Measurements from ENCODE around the gene ZNHIT3. TPM values are rescaled to one million over a fixed set of nuclear protein-coding genes. Genes with fewer than 3 reads are reported as not detected.
A peak's percentile ranks its signal among the peaks of the same experiment; 100 is the strongest.

ZNHIT3 gene
- total RNA-seq, 1 donor from 2014 or later = 68.4 TPM

DNA sequence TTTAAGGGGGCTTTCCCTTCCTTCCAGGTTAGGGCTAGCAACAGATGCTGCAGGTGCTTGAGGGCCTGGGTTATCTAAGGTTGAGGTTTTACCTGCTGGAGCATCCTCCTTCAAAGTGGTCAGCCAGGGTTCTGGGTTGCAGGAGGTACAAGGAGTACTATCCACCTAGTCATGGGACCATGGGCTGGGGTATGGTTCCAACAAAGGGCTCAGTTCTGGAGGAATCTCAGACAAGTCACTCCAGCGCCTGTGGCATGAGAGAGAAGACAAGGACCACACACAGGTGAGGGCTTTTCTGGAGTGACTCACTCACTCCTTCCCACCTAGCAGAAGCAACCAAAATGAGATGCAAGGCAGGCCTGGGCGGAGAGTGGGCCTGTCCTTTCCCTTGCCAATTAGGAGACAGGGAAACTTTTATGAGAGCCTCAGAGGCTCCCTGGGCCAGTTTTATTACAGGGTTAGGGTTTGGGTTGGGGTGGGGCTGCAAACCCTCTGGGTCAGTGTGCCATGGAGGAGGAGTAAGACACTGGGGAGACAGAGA, 46.0 kb downstream of the ZNHIT3 start:
- H3K9me3 Mint-ChIP-seq = no peaks in the 10 kb centered on the region
- Histone ChIP-seq H3K4me3 (no peak overlapping the region), H4K20me1 (ENCODE audit: low read depth) (peaks cover 4% of the 10 kb centered on the region), H3K9me3 (ENCODE audit: low read depth) (no peaks in the 10 kb centered on the region), H3K9ac (no peak overlapping the region), H3K4me2 (no peak overlapping the region), H3K27ac (no peak overlapping the region), H3K4me1 (peaks cover 11% of the 10 kb centered on the region), H3K79me2 (ENCODE audit: low read depth) (peaks cover 47% of the 10 kb centered on the region), H3K36me3 (no peaks in the 10 kb centered on the region), H3K27me3 (no peaks in the 10 kb centered on the region), H3F3A (ENCODE audit: low read depth) (peaks cover 34% of the 10 kb centered on the region), H2AFZ (replicated peaks) (no peak overlapping the region)
- TF ChIP-seq, protein P1, sequence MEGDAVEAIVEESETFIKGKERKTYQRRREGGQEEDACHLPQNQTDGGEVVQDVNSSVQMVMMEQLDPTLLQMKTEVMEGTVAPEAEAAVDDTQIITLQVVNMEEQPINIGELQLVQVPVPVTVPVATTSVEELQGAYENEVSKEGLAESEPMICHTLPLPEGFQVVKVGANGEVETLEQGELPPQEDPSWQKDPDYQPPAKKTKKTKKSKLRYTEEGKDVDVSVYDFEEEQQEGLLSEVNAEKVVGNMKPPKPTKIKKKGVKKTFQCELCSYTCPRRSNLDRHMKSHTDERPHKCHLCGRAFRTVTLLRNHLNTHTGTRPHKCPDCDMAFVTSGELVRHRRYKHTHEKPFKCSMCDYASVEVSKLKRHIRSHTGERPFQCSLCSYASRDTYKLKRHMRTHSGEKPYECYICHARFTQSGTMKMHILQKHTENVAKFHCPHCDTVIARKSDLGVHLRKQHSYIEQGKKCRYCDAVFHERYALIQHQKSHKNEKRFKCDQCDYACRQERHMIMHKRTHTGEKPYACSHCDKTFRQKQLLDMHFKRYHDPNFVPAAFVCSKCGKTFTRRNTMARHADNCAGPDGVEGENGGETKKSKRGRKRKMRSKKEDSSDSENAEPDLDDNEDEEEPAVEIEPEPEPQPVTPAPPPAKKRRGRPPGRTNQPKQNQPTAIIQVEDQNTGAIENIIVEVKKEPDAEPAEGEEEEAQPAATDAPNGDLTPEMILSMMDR (IDR thresholded peaks at IDR 0.05) = no peak
- no peak for TF ChIP-seq EZH2phosphoT487 (IDR thresholded peaks at IDR 0.05)
- no peak for TF ChIP-seq EZH2 (IDR thresholded peaks at IDR 0.05)
- H3K4me1 Mint-ChIP-seq = peaks cover 10% of the 10 kb centered on the region
- peaks cover 23% of the 10 kb centered on the region for H3K36me3 Mint-ChIP-seq
- H3K27ac Mint-ChIP-seq = peak overlapping the region; percentile 46
- H3K4me3 Mint-ChIP-seq = peak overlapping the region; percentile 63
- peaks cover 2% of the 10 kb centered on the region for H3K27me3 Mint-ChIP-seq (ENCODE audit: insufficient read depth, low read depth)
- no peak for DNase-seq (ENCODE audit: low spot score)

DNA sequence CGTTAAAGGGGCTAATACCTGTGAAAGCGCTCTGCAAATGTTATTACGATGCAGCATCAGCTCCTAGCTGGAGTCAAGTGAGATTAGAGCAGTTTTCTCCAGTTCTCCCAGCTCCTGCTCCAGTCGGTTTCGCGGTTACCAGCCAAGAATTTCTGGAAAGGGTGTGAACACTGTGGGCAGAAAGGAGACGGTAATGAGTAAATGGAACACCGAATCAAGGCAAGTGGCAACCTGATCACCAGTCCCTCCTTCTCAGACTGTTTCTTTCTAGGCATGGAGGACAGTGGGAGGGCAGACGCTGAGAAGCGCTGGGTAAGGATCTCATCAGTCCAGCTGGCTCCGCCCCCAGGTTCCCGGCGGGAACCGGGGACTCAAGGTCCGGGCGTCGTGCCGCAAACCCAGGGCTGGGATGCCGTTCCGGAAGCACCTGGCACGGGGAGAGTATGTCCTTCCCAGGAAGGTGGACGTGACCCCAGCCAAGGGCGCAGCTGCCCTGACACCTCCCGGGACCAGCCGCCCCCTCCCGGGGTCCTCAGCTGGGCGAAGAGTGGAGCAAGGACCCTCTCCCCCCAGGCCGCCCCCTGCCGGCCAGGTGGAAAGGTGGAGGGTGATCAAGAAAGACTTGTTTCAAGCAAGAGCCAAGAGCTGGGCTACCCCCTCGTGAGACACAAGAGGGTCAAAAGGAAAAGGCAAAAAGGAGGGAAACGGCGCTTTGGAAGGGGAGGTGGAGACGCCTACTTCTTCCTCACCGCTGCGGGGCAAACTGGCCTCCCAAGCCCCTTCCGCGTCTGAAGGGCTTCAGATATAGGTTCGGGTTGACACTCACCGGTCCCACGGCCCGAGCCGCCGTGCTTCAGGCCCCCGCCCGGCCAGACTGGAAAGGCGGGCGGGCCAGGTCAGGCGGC, 47.7 kb downstream of the ZNHIT3 start:
- no peaks in the 10 kb centered on the region for H3K9me3 ChIP-seq (ENCODE audit: low read depth)
- peak; percentile 92 for DNase-seq (ENCODE audit: low spot score)
- peaks cover 10% of the 10 kb centered on the region for H3K4me1 Mint-ChIP-seq
- H3K4me1 ChIP-seq = peaks cover 11% of the 10 kb centered on the region
- peak overlapping the region; percentile 76 for H3K4me2 ChIP-seq
- H3K79me2 ChIP-seq (ENCODE audit: low read depth) = peaks cover 48% of the 10 kb centered on the region
- peaks cover 4% of the 10 kb centered on the region for H4K20me1 ChIP-seq (ENCODE audit: low read depth)
- peaks cover 2% of the 10 kb centered on the region for H3K27me3 Mint-ChIP-seq (ENCODE audit: insufficient read depth, low read depth)
- H3K27ac Mint-ChIP-seq = peak overlapping the region; percentile 74
- H3K9ac ChIP-seq = no peak overlapping the region
- H3K36me3 Mint-ChIP-seq = peaks cover 24% of the 10 kb centered on the region
- H2AFZ ChIP-seq (replicated peaks) = peak overlapping the region; percentile 57
- no peaks in the 10 kb centered on the region for H3K36me3 ChIP-seq
- H3F3A ChIP-seq (ENCODE audit: low read depth) = peaks cover 34% of the 10 kb centered on the region
- H3K4me3 ChIP-seq = peak overlapping the region; percentile 50
- no peaks in the 10 kb centered on the region for H3K27me3 ChIP-seq
- TF ChIP-seq EZH2phosphoT487 (IDR thresholded peaks at IDR 0.05) (no peak), EZH2 (IDR thresholded peaks at IDR 0.05) (no peak)
- TF ChIP-seq, protein P1 (IDR thresholded peaks at IDR 0.05) = peak; percentile 77
- H3K9me3 Mint-ChIP-seq = no peaks in the 10 kb centered on the region
- peak overlapping the region; percentile 95 for H3K4me3 Mint-ChIP-seq
- H3K27ac ChIP-seq = no peak overlapping the region

DNA sequence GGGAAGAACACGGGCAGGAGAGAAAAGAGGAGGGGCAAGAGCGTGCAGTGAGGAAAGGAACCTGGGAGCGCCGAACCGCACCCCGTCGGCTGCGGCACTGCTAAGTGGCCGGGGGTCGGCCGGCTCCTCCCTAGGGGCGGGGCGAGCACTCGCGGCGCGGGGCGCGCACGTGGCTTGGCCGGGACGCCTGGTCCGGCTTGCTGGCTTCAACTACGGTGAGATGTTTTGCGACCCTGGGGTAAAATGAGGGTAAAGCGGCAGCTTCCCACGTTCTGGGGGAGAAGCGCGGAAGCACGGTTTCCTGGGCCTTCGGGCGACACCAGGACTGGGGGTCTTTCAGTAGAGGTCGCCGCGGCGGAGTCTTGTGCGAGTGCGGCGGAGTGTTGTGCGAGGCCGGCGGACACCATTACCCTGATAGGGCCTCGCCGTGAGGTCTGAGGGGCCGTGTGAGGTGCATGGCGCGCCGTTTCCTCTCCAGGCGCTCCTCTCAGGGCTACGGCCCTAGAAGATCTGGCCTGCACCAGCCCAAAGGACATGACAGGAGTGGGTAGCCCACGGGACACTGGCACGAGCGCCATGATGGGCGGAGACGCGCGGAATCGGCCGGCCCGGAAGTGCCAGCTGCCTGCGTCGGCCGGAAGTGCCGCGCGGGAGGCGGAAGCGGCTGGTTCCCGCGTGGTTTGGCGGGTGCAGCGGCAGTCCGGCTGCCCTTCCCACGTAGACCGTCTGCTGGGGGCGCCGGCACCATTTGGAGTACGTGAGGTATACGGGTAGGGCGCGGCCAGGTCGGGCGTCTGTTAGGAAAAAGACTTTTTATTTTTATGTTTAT, 48.6 kb downstream of the ZNHIT3 start, which contains the start of the genes MYO19 and PIGW:
MYO19 (minus strand) TSS at position 29 of the 829 bp plus-strand sequence. CDS start 2,330 bp downstream, outside the sequence.
PIGW (plus strand) TSS at position 148 of the 829 bp plus-strand sequence. CDS start 2,115 bp downstream, outside the sequence.
- peak within 1 kb of the TSS; percentile 95 for H3K4me3 Mint-ChIP-seq
- H3K79me2 ChIP-seq (ENCODE audit: low read depth) = peaks cover 48% of the 10 kb centered on the region
- peaks cover 38% of the 10 kb centered on the region for H3F3A ChIP-seq (ENCODE audit: low read depth)
- peak within 1 kb of the TSS; percentile 50 for H3K4me3 ChIP-seq
- peak within 1 kb of the TSS; percentile 76 for H3K4me2 ChIP-seq
- H3K9ac ChIP-seq = no peak within 1 kb of the TSS
- DNase-seq (ENCODE audit: low spot score) = peak; percentile 95
- no peaks in the 10 kb centered on the region for H3K9me3 ChIP-seq (ENCODE audit: low read depth)
- TF ChIP-seq EZH2phosphoT487 (IDR thresholded peaks at IDR 0.05) (no peak), EZH2 (IDR thresholded peaks at IDR 0.05) (no peak)
- TF ChIP-seq, protein P1 (IDR thresholded peaks at IDR 0.05) = no peak
- no peaks in the 10 kb centered on the region for H3K27me3 ChIP-seq
- H3K27ac ChIP-seq = peak within 1 kb of the TSS; percentile 66
- peaks cover 28% of the 10 kb centered on the region for H3K36me3 Mint-ChIP-seq
- H3K36me3 ChIP-seq = no peaks in the 10 kb centered on the region
- peaks cover 10% of the 10 kb centered on the region for H3K4me1 Mint-ChIP-seq
- peak within 1 kb of the TSS; percentile 76 for H3K27ac Mint-ChIP-seq
- H2AFZ ChIP-seq (replicated peaks) = peak within 1 kb of the TSS; percentile 57
- peaks cover 2% of the 10 kb centered on the region for H3K27me3 Mint-ChIP-seq (ENCODE audit: insufficient read depth, low read depth)
- H3K4me1 ChIP-seq = peaks cover 11% of the 10 kb centered on the region
- no peaks in the 10 kb centered on the region for H3K9me3 Mint-ChIP-seq
- no peaks in the 10 kb centered on the region for H4K20me1 ChIP-seq (ENCODE audit: low read depth)

All from neural progenitor cell (in vitro differentiated cells).